HepG2 (cell line): ENCODE data around the gene CADPS. TPM values are rescaled to one million over a fixed set of nuclear protein-coding genes. Genes with fewer than 3 reads are reported as not detected.

ENCODE experiments used
- ATAC-seq: fragments of 200-7000 bp; cut with Tn5 transposase; 3 replicates; pipeline ENCODE4 v1.9.1; 2020; ENCODE audit warnings: mild to moderate bottlenecking, moderate library complexity
- BruUV-seq: library from RNA; stranded (reverse); fragments of 400-500 nt; replicated peaks from 2 replicates; lab custom pipeline; 2021; lab: Mats Ljungman, UMichigan
- CTCF ChIA-PET: fragments of 300-600 bp; formaldehyde crosslinking; extraction: SDS; loops from one replicate; lab custom pipeline; 2021; ENCODE audit warnings: low total read pairs, inconsistent platforms, low intra/inter-chr PET ratio; lab: Yijun Ruan, JAX
- POLR2A ChIA-PET: fragments of 350-600 bp; sonication (Branson Sonifier 250); formaldehyde crosslinking; loops from one replicate; lab custom pipeline; 2020; ENCODE audit warnings: antibody characterized with exemption, inconsistent platforms; lab: Yijun Ruan, JAX
- DNase-seq: peaks from one replicate; pipeline ENCODE4 v3.0.0-alpha.2; 2015; ENCODE audit warnings: low spot score
- FAIRE-seq: peaks from 3 replicates; lab custom pipeline; 2011; peaks lifted over from hg19 to GRCh38; lab: Jason Lieb, UNC
- H2AFZ ChIP-seq: one replicate; pipeline ENCODE4 v1.6.1; 2011; ENCODE audit warnings: low read length, inconsistent platforms
- H3K27ac ChIP-seq: fragments of 300-600 bp; 3 replicates; pipeline ENCODE4 v1.8.0; 2011; ENCODE audit warnings: mixed run types, mild to moderate bottlenecking, mixed read lengths, low read length, inconsistent platforms; ENCODE audit not compliant: insufficient read depth; ENCODE audit errors: extremely low read length
- H3K27me3 ChIP-seq, 2 experiments: fragments of 200-600 bp in 1 of 2; 2 replicates in 1 of 2; 3 replicates in 1 of 2; pipeline versions ENCODE4 v1.6.0 to v1.8.0; 2011; ENCODE audit warnings: low read length in 2 of 2, mild to moderate bottlenecking in 2 of 2, moderate library complexity in 2 of 2, inconsistent platforms in 1 of 2; ENCODE audit not compliant: insufficient read depth in 2 of 2, control insufficient read depth in 1 of 2
- H3K36me3 ChIP-seq, 2 experiments: fragments of 200-600 bp in 1 of 2; replicated peaks in 1 of 2; 2 replicates in 1 of 2; 3 replicates in 1 of 2; pipeline versions ENCODE4 v1.5.1 to v1.8.0; 2011; ENCODE audit warnings: low read length in 2 of 2, inconsistent platforms in 1 of 2; ENCODE audit not compliant: insufficient read depth in 2 of 2, control insufficient read depth in 1 of 2
- H3K4me1 ChIP-seq: 2 replicates; pipeline ENCODE4 v1.5.1; 2012; ENCODE audit warnings: low read length, inconsistent platforms; ENCODE audit not compliant: insufficient read depth
- H3K4me2 ChIP-seq: 2 replicates; pipeline ENCODE4 v1.6.0; 2011; ENCODE audit warnings: low read depth, low read length, inconsistent platforms
- H3K4me3 ChIP-seq, 3 experiments: fragments of 200-600 bp in 1 of 3; sonication (generic), shearing (Covaris generic) in 1 of 3; replicated peaks in 1 of 3; 2 replicates each; pipeline ENCODE4 v1.5.1; 2011 to 2016; ENCODE audit warnings: low read length in 3 of 3, inconsistent platforms in 2 of 3, low read depth in 2 of 3, mild to moderate bottlenecking in 2 of 3, control low read depth in 1 of 3, mixed read lengths in 1 of 3; ENCODE audit not compliant: insufficient read depth in 1 of 3
- H3K79me2 ChIP-seq: one replicate; pipeline ENCODE4 v1.6.1; 2011; ENCODE audit warnings: low read length, inconsistent platforms; ENCODE audit not compliant: insufficient read depth
- H3K9ac ChIP-seq: 2 replicates; pipeline ENCODE4 v1.6.0; 2011; ENCODE audit warnings: mild to moderate bottlenecking, low read depth, low read length, inconsistent platforms; ENCODE audit not compliant: insufficient read depth
- H3K9me3 ChIP-seq: 2 replicates; pipeline ENCODE4 v1.5.1; 2012; ENCODE audit warnings: mild to moderate bottlenecking, low read length
- H4K20me1 ChIP-seq: 2 replicates; pipeline ENCODE4 v1.6.0; 2011; ENCODE audit warnings: inconsistent platforms, mild to moderate bottlenecking, low read length, moderate library complexity; ENCODE audit not compliant: insufficient read depth
- MAFG ChIP-seq: sonication (generic); formaldehyde crosslinking; IDR thresholded peaks from 2 replicates; pipeline ENCODE4 v1.5.1; 2020; ENCODE audit warnings: mild to moderate bottlenecking, missing genetic modification reagents
- SP4 ChIP-seq: sonication (generic); formaldehyde crosslinking; IDR thresholded peaks from 2 replicates; pipeline ENCODE4 v1.8.1; 2023; ENCODE audit warnings: mild to moderate bottlenecking, missing genetic modification reagents
- TBX2 ChIP-seq: sonication (generic); formaldehyde crosslinking; IDR thresholded peaks from 2 replicates; pipeline ENCODE4 v1.5.0; 2020; ENCODE audit warnings: missing genetic modification reagents, mild to moderate bottlenecking, borderline replicate concordance
- ZNF589 ChIP-seq: sonication (generic); formaldehyde crosslinking; conservative IDR thresholded peaks from 2 replicates; pipeline ENCODE4 v1.8.0; 2022; ENCODE audit warnings: mild to moderate bottlenecking, moderate library complexity, missing genetic modification reagents
- ZNF619 ChIP-seq: sonication (generic); formaldehyde crosslinking; IDR thresholded peaks from 2 replicates; pipeline ENCODE4 v1.4.0; 2020; ENCODE audit warnings: mild to moderate bottlenecking, missing genetic modification reagents
- ZNF629 ChIP-seq: sonication (generic); formaldehyde crosslinking; conservative IDR thresholded peaks from 2 replicates; pipeline ENCODE4 v1.5.0; 2020; ENCODE audit warnings: missing genetic modification reagents
- WGBS: methylation state at CpG from one replicate; pipeline ENCODE4 v1.1.6; 2017; ENCODE audit warnings: low lambda C conversion rate; 5-methylcytosine and 5-hydroxymethylcytosine counted together
- in situ Hi-C: cut with HindIII; loops from 2 replicates; pipeline ENCODE4 v1.10.0; 2017; ENCODE audit warnings: low pct_unique_long_range_greater_than_20kb; ENCODE audit not compliant: extremely low pct_ligation_motif_present
- intact Hi-C: fragments of 100-400 bp; cut with micrococcal nuclease; formaldehyde crosslinking; loops from one replicate; pipeline ENCODE4 v1.10.0; 2022; ENCODE audit not compliant: unreplicated experiment
- polyA plus RNA-seq, 8 experiments: library from polyadenylated mRNA; depleted of rRNA in 3 of 8; stranded (reverse) in 7 of 8; unstranded in 1 of 8; fragments of >200 nt; fragmentation: Illumina TruSeq in 4 of 8; extraction: Trizol in 4 of 8; gene quantifications; 2 replicates each; pipeline versions ENCODE4 v1.2.1 to v1.2.3, GENCODE V29; 2011 to 2016; ENCODE audit warnings: low read depth in 4 of 8, missing spikeins in 1 of 8, mixed read lengths in 1 of 8; ENCODE audit not compliant: insufficient read depth in 1 of 8
- total RNA-seq, 5 experiments: library from RNA; depleted of rRNA; stranded (reverse); fragments of >200 nt; fragmentation: Illumina TruSeq; extraction: Trizol; gene quantifications; 2 replicates each; pipeline ENCODE4 v1.2.3, GENCODE V29; 2016; ENCODE audit warnings: low read depth in 1 of 5

The CADPS gene
- total and polyA plus RNA-seq, 2 of the 13 experiments (the other 11 are each of a cell fraction or from before 2014, with no cell fraction given), result not detected

DNA sequence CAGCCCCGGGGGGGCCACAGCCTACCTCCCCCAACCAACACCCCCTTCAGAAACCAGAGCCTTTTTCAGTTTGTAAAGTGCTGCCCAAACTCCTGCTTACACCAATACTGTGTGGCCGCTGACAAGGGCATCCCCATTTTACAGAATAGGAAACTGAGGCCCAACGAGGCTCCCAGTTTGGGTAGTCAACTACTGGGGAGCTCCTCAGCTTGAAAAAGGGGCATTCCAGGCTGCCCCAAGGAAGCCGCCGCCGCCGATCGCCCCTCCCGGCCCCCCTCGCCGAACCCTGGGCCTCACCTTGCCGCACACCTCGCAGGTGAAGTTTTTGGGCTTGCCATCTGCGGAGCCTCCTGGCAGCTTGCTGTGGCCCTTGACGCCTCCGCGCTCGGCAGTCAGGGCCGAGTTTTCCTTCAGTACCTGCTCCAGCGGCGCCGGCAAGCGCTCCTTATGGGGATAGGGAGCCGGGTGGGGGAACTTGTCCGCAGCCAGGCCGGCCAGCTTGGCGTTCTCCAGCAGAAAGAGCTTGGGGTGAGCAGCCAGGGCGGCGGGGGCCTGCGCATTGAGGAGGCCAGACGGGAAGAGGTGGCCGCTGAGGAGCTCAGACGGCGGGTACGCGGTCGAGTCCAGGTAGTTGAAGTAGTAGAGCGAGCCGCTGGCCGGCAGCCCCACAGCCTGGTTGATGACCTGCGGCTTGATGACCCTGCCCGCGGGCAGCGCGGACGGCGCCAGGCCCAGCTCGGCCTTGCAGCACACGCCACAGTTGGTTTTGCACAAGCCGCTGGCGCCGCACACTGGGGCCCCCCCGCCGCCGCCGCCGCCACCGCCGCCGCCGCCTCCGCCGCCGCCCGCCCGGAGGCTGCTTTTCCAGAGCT is 503.3 kb downstream of the CADPS start:
- H3K9ac ChIP-seq, result no peak overlapping the region
- DNase-seq, result no peak
- intact Hi-C loops (no loop called here), in situ Hi-C loops (no loop called here)
- WGBS, result 27% methylated on average over 16 of the region's 66 CpGs
- H3K9me3 ChIP-seq, result no peaks in the 10 kb centered on the region
- no peak for TF ChIP-seq TBX2 (CRISPR knock-in tag)
- TF ChIP-seq MAFG (CRISPR knock-in tag), result no peak
- no peak for TF ChIP-seq SP4 (CRISPR knock-in tag)
- TF ChIP-seq ZNF589 (CRISPR knock-in tag), result no peak
- TF ChIP-seq ZNF619 (CRISPR knock-in tag), result no peak
- TF ChIP-seq ZNF629 (CRISPR knock-in tag), result 0 out of 2 replicates have a peak, but pooled peaks have one; percentile 15
- no peak overlapping the region for H3K4me2 ChIP-seq
- no peak for ATAC-seq
- no peak overlapping the region for H3K4me3 ChIP-seq
- no peaks in the 10 kb centered on the region for H3K4me1 ChIP-seq
- no TSS peak for BruUV-seq
- peaks cover 7 to 72% of the 10 kb centered on the region in 2 experiments for H3K27me3 ChIP-seq
- FAIRE-seq, result no peak
- POLR2A ChIA-PET, result no interaction called here
- CTCF ChIA-PET, result no interaction called here
- no peak overlapping the region for H2AFZ ChIP-seq
- H3K36me3 ChIP-seq, result no peaks in the 10 kb centered on the region
- no peaks in the 10 kb centered on the region for H3K79me2 ChIP-seq
- no peaks in the 10 kb centered on the region for H4K20me1 ChIP-seq
- H3K27ac ChIP-seq, result no peak overlapping the region
